ENCODE results near the gene TNXB. TPM values are rescaled to one million over a fixed set of nuclear protein-coding genes. Genes with fewer than 3 reads are reported as not detected.
"Not testable (repeated sequence)": the region's sequence is repeated elsewhere in the genome, so short reads cannot be mapped to it uniquely, and the experiment has no call there.

Gene TNXB
- total RNA-seq, 3 donors from 2014 or later: 20.1 to 87.0 (median 36.9) TPM

GRCh38 chr6:32108094-32108627, 977 bp downstream of the TNXB start:
- Histone ChIP-seq H3K9me3 (no peaks in the 10 kb centered on the region), H3K36me3 (ENCODE audit: low read depth) (no peaks in the 10 kb centered on the region), H3K4me1 (ENCODE audit: low read depth) (peaks cover 10% of the 10 kb centered on the region), H3K4me3 (no peak overlapping the region)
- intact Hi-C loops (cut with DNase I, micrococcal nuclease): no loop called here
- TF ChIP-seq CTCF (IDR thresholded peaks at IDR 0.05): no peak
- DNase-seq (peak in 1 of 3 donors; percentile 58), ATAC-seq (peak; percentile 50)

- TF ChIP-seq CTCF (IDR thresholded peaks at IDR 0.05): no peak
- intact Hi-C loops (cut with DNase I, micrococcal nuclease): no loop called here
- no peak for DNase-seq
- no peaks in the 10 kb centered on the region for H3K9me3 ChIP-seq
- ATAC-seq: no peak
- H3K4me1 ChIP-seq (ENCODE audit: low read depth): peaks cover 10% of the 10 kb centered on the region
- no peaks in the 10 kb centered on the region for H3K36me3 ChIP-seq (ENCODE audit: low read depth)
- no peak overlapping the region for H3K4me3 ChIP-seq
Observed at GRCh38 chr6:32107406-32107805, 1.7 kb downstream of the TNXB start.

- peaks cover 10% of the 10 kb centered on the region for H3K4me1 ChIP-seq (ENCODE audit: low read depth)
- H3K36me3 ChIP-seq (ENCODE audit: low read depth): no peaks in the 10 kb centered on the region
- ATAC-seq (no peak), DNase-seq (no peak)
- H3K4me3 ChIP-seq: no peak overlapping the region
- no peaks in the 10 kb centered on the region for H3K9me3 ChIP-seq
- no peak for TF ChIP-seq CTCF (IDR thresholded peaks at IDR 0.05)
- intact Hi-C loops (cut with DNase I, micrococcal nuclease): no loop called here
Observed at GRCh38 chr6:32105433-32105832, 3.7 kb downstream of the TNXB start.

- intact Hi-C loops (cut with DNase I, micrococcal nuclease): no loop called here
- TF ChIP-seq CTCF (IDR thresholded peaks at IDR 0.05): no peak
- ATAC-seq: no peak
- no peak overlapping the region for H3K4me3 ChIP-seq
- H3K9me3 ChIP-seq: no peaks in the 10 kb centered on the region
- no peaks in the 10 kb centered on the region for H3K4me1 ChIP-seq (ENCODE audit: low read depth)
- no peaks in the 10 kb centered on the region for H3K36me3 ChIP-seq (ENCODE audit: low read depth)
- no peak for DNase-seq
Observed at GRCh38 chr6:32102255-32102654, 6.9 kb downstream of the TNXB start.

DNA sequence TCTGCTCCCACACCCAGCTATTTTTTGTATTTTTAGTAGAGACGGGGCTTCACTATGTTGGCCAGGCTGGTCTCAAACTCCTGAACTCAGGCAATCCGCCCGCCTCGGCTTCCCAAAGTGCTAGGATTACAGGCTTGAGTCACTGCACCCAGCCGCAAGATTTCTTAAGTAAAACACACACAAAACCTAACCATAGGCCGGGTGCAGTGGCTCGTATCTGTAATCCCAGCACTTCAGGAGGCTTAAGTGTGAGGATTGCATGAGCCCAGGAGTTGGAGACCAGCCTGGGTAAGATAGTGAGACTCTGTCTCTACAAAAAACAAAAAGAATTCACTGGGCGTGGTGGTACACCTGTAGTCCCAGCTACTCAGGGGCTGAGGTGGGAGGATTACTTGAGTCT, 8.9 kb downstream of the TNXB start:
- H3K9me3 ChIP-seq; ATAC-seq; H3K4me1 ChIP-seq (ENCODE audit: low read depth); H3K36me3 ChIP-seq (ENCODE audit: low read depth); H3K4me3 ChIP-seq; DNase-seq; intact Hi-C loops (cut with DNase I, micrococcal nuclease): not testable (repeated sequence)

DNA sequence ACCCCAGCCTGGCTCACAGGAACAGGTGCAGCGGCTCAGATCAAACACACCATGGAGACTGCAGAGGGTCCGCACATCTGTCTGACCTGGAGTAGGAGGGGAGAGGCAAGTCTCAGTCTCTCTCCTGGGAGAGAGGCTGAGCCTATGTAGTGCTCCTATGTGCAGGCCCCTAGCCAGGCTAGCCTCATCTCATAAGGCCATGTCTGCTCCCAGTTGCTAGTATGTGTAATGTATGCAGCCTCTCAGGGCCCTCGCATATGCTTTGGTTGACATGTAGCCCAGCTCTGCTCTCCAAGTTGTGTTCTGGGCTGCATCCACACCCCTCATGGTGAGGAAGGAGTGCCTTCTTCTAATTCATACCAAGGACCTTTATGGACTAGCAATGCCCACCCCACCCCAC, 11.8 kb downstream of the TNXB start:
- Histone ChIP-seq H3K9me3 (no peaks in the 10 kb centered on the region), H3K4me3 (no peak overlapping the region), H3K36me3 (ENCODE audit: low read depth) (no peaks in the 10 kb centered on the region), H3K4me1 (ENCODE audit: low read depth) (peaks cover 8% of the 10 kb centered on the region)
- no peak for ATAC-seq
- intact Hi-C loops (cut with DNase I, micrococcal nuclease): no loop called here
- TF ChIP-seq CTCF (IDR thresholded peaks at IDR 0.05): no peak
- no peak for DNase-seq
